Activated CD8-positive, alpha-beta memory T cell treated with anti-CD3 and anti-CD28 coated beads, Interleukin-2, amount 50 U/mL, for 4 hours (primary cell): ENCODE results near the gene GLA.

Source experiments
- DNase-seq: peaks from one replicate; pipeline ENCODE4 v3.0.0-alpha.2; 2020

The GLA gene

GRCh38 chrX:101395789-101396188 lies 11.9 kb downstream of the GLA start:
- DNase-seq: no peak

GRCh38 chrX:101394372-101394771 lies 13.4 kb downstream of the GLA start:
- no peak for DNase-seq

- no peak for DNase-seq
Observed at GRCh38 chrX:101393530-101394305, 14.0 kb downstream of the GLA start.

- DNase-seq: no peak
Observed at GRCh38 chrX:101391831-101392230, 15.9 kb downstream of the GLA start.

- peak; percentile 82 for DNase-seq
Observed at GRCh38 chrX:101390664-101391525, 16.8 kb downstream of the GLA start, which contains the start of gene RPL36A. TSS of gene RPL36A (plus strand) at chrX:101391011. CDS start at chrX:101391044, 33 bp downstream.

- DNase-seq: no peak
Observed at GRCh38 chrX:101388604-101389003, 19.1 kb downstream of the GLA start.

- DNase-seq: no peak
Observed at GRCh38 chrX:101386542-101386885, 21.2 kb downstream of the GLA start.

GRCh38 chrX:101385795-101386541 lies 21.8 kb downstream of the GLA start, which contains the start of gene BTK:
TSS of gene BTK (minus strand) at chrX:101386191. CDS start at chrX:101375284, 10,907 bp downstream.
- no peak for DNase-seq

GRCh38 chrX:101385026-101385684 lies 22.6 kb downstream of the GLA start:
- DNase-seq: no peak

GRCh38 chrX:101383679-101384205 lies 24.0 kb downstream of the GLA start:
- DNase-seq: no peak

GRCh38 chrX:101377547-101377946 lies 30.2 kb downstream of the GLA start:
- no peak for DNase-seq

- DNase-seq: no peak
Observed at GRCh38 chrX:101370888-101371504, 36.7 kb downstream of the GLA start.

GRCh38 chrX:101369687-101370086 lies 38.0 kb downstream of the GLA start:
- no peak for DNase-seq

GRCh38 chrX:101368800-101369199 lies 38.9 kb downstream of the GLA start:
- no peak for DNase-seq

GRCh38 chrX:101365301-101365795 lies 42.4 kb downstream of the GLA start:
- DNase-seq: no peak

GRCh38 chrX:101362757-101363156 lies 45.0 kb downstream of the GLA start:
- DNase-seq: no peak

- DNase-seq: no peak
Observed at GRCh38 chrX:101362116-101362515, 45.6 kb downstream of the GLA start.

- DNase-seq: no peak
Observed at GRCh38 chrX:101360390-101360789, 47.3 kb downstream of the GLA start.

GRCh38 chrX:101359966-101360365 lies 47.8 kb downstream of the GLA start:
- no peak for DNase-seq

- no peak for DNase-seq
Observed at GRCh38 chrX:101357166-101357795, 50.4 kb downstream of the GLA start.

GRCh38 chrX:101349193-101349562 lies 58.5 kb downstream of the GLA start:
- DNase-seq: no peak
